Measurements from ENCODE around the gene INPP5D.
"Not testable (repeated sequence)": the region's sequence is repeated elsewhere in the genome, so short reads cannot be mapped to it uniquely, and the experiment has no call there.

The INPP5D gene

GRCh38 chr2:233059797-233060500 lies at the start of gene INPP5D:
Gene INPP5D, plus strand, starts transcription at chr2:233060342. Its CDS starts 137 bp downstream, at chr2:233060479.
- DNase-seq: peak; percentile 86

- DNase-seq: no peak
Measured at GRCh38 chr2:233010569-233011267, 49.4 kb upstream of the INPP5D start.

- no peak for DNase-seq
Measured at GRCh38 chr2:233011268-233011650, 48.9 kb upstream of the INPP5D start.

- no peak for DNase-seq
Measured at GRCh38 chr2:233011702-233012131, 48.4 kb upstream of the INPP5D start.

- no peak for DNase-seq
Measured at GRCh38 chr2:233012301-233012971, 47.7 kb upstream of the INPP5D start.

- DNase-seq: no peak
Measured at GRCh38 chr2:233013027-233013461, 47.1 kb upstream of the INPP5D start, which contains the start of gene NGEF. Gene NGEF, minus strand, starts transcription at chr2:233013256. Its CDS starts 38,366 bp downstream, at chr2:232974890.

GRCh38 chr2:233013650-233014049 lies 46.5 kb upstream of the INPP5D start:
- no peak for DNase-seq

- DNase-seq: no peak
Measured at GRCh38 chr2:233015019-233015645, 45.0 kb upstream of the INPP5D start.

- DNase-seq: no peak
Measured at GRCh38 chr2:233017947-233018346, 42.2 kb upstream of the INPP5D start.

- not testable (repeated sequence) for DNase-seq
Measured at GRCh38 chr2:233019610-233020009, 40.5 kb upstream of the INPP5D start.

GRCh38 chr2:233020454-233020853 lies 39.7 kb upstream of the INPP5D start:
- DNase-seq: no peak

- DNase-seq: no peak
Measured at GRCh38 chr2:233021771-233022170, 38.4 kb upstream of the INPP5D start.

- DNase-seq: no peak
Measured at GRCh38 chr2:233022561-233022960, 37.6 kb upstream of the INPP5D start.

GRCh38 chr2:233023007-233023760 lies 37.0 kb upstream of the INPP5D start:
- DNase-seq: no peak

- no peak for DNase-seq
Measured at GRCh38 chr2:233023761-233024410, 36.3 kb upstream of the INPP5D start.

- DNase-seq: no peak
Measured at GRCh38 chr2:233025706-233026105, 34.4 kb upstream of the INPP5D start.

GRCh38 chr2:233026198-233026813 lies 33.8 kb upstream of the INPP5D start:
- DNase-seq: no peak

GRCh38 chr2:233029321-233029720 lies 30.8 kb upstream of the INPP5D start:
- no peak for DNase-seq

- no peak for DNase-seq
Measured at GRCh38 chr2:233031556-233032500, 28.3 kb upstream of the INPP5D start.

All from CD4-positive, alpha-beta T cell treated with Interleukin-15 for 1 hour (primary cell).